NCI-H524 (cell line): ENCODE data around the gene AOPEP.
"Not testable (repeated sequence)": the region's sequence is repeated elsewhere in the genome, so short reads cannot be mapped to it uniquely, and the experiment has no call there.

Experiments used
- DNase-seq, 2 experiments: peaks; one replicate each; lab custom pipeline; 2025; lab: John Stamatoyannopoulos, UW

The AOPEP gene

DNA sequence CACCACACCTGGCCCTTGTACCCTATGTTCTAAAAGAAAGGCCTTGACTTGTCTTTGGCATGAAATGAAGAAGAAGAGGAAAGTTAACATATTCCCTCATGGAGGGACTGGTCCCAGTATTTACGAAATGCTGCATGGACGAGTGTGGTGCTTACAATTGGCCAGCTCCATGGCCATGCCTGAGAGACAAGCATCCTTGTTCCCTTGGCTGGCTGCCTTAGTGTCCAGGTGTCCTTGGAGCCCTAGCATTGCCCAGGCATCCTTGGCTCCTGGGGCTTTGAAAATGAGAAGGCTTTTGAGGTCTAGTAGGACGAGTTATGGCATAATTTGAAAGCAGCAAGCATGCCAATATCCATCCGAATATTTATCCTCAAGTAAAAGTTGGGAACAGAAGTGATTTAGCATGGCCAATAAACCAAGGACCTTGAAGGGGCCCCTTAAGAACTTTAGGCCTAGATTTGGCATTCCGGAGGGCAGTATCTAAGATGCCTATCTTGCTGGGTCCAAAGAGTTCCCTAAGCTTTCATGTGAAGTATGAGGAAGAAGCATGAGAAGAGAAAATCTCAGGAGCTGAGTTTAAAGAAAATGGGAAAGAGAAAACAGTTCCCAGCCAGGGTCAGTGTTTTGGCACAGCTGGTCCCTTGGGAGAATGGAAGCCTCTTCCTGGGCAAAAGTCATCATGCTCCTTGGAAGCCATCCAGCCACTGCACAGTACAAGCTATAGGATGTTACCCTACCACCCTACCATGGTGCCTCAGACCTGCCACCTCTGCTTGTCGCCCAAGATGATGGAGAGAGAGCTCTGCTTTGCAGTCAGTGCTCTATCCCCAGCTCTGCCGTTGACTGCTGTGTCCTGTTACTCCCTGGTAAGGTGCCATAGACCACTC, 91.0 kb downstream of the AOPEP start:
- DNase-seq = no peak

DNA sequence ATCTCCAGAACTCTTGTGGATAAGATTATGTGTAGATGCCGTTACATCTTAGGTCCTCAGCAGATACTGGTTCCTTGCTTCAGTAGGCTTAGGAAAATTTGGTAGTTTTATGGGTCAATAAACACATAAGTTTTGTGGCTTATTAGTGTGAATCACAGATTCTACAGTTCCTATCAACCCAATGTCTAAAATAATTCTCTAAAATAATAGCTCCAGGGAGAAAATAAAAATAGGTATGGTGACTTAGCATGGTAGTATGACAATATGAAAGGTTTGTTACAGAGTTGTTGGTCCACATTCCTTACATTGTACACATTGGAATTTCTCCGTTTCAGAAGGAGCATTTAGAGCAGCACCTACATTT, 91.7 kb downstream of the AOPEP start:
- DNase-seq = no peak

DNA sequence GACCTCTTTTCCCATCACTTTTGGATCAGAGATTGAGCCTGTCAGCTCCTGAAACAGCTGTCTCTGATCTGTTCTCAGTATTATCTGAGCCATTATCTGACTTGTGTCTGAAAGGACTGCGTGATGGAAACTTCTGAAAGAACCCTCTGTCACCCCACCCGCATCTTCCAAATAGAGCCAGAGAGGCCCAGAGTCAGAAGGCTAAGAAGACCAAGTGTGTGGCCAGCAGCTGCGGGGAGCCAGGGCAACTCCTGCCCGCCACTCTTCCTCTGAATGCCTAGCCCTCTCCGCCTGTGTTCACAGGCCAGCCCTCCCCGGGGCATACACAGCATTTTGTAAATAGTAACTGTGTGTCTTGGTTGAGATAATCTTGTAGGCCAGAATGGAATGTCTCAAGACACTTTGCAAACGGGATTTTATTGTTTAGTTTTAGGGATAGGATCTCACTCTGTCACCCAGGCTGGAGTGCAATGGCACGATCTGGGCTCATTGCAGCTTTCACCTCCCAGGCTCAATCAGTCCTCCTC, 92.7 kb downstream of the AOPEP start:
- no peak for DNase-seq

DNA sequence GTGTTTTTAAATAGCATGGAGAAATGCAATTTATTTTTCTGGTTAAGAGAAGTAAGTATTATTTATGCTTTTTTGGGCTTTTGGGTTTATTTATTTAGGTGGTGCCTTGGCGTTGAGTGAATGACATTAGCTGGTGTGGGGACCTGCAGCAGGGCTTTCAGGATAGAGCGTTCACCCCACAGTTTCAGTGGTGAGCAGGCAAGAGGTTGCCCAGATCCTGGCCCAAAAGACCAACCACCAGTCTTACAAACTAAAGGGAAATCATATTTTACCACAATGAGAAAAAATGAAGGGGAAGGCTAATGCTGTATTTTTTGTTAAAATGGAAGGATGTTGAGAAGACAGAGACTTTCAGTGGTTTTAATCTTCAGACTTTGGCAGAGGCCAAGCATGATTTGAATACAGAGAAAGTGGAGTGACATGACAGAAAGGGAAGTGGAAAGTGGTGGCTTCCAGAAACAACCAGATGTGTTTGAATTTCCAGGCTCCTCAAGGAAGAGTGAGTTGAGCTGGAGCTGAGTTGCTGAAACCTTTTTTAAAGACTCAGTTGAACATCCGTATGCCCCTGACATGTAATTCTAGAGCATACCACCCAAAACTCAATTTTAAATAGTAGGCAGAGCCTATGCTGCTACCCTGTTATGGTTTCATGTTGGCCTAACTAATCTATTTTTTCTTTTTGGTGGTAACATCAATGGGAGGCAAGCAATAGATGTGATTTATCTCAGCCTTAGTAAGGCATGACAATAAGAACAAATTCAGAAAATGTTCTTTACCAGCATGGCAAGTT, 94.8 kb downstream of the AOPEP start:
- no peak for DNase-seq

DNA sequence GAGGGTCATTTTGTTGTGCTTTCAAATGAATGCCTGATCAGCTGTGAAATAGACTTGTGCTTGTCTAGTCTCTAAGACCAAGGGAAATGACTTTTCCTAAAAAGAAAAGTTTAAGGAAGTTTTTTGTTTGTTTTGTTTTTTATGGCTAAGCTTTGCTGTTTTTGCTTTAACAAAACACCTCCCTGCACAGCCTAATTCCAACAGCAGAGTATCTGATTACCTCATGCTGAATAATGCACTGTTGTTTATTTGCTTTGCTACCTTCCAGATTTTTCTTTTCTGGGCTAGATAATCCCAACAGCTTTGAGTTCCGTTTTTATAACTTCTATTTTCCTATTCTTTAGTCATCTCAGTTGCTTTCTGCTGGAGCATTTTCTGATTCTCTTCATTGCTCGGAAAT, 95.8 kb downstream of the AOPEP start:
- no peak for DNase-seq

DNA sequence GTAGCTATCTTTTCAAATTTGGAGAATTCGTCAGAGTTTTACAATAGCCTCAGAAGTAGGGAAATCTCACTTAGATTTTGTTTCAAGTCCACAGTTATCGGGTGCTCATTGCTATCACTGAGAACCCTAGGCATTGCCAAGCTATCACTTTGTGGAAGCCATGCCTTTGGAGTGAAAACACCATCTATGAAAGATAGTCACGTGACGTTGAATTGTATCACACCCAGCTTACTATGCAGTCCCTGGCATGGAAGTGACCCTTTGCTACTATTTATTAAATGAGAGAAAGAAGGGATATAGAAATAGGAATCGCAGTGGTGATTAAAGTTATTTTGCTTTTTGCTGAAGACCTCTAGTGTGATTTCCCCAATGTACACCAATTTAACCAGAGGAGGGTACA, 97.2 kb downstream of the AOPEP start:
- DNase-seq = no peak

DNA sequence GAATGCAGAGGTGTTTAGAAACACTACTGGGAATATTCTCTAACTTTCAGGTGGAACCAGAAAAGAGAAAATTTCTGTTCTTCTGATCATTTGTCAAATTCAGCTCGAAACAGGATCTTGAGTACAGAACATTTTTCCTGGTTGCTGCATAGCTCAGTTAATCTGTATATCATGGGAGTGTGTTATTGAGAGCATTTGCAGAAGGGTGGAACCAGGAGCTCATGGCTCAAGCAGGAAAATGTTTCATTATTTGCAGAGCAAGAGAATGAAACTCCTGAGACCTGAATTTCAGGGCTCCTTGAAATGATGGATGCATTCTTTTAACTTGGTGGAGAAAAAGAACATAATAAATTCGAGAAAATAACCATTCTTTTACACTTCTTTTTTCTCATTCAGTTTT, 97.9 kb downstream of the AOPEP start:
- DNase-seq = no peak

DNA sequence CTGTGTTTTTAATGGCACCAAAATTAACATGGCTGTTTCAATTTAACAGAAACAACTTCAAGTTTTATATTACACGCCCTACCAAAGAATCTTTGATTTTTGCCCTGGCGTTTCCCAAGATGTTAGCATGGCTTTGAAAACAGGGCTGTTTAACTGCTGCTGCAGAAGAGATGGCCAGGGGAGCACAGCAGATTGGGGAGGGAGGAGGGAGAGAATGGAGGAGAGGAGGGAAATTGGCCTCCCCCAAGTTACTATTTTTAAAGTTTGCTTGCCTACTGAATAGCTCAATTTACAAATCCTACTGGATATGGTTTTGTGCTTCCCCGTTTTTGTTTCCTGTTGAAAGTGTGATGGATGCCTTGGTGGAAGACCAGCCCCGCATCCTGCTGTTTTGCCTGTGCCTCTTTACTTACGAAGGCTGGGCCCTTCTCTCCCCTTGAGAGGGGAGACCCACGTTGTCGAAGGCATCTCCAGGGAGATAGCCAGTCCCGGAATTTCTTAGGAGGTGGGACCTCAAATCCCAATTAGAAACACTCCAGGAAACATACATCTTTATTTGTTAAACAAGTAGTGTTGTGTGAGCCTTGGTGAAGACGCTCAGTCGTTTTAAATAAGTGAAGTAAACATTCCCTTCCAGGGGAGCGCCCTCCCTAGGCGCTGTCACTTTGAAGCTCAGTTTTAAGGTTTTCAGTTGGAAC, 98.6 kb downstream of the AOPEP start:
- no peak for DNase-seq

DNA sequence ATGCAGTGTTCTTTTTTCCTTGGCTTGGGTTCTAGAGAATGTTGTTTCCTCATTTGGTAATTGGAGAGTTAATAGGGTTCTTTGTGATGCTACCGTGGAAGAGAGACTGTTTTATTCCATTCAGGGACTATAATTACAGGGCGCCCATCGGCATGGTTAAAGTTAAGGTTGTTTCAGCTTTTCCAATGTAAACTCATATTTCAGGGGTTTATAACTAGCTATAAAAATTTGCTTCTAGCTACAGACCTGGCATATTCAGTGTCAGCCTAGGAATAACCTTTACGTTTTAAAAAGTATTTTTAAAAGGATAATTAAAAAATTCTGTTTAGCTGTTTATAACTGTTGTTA, 99.1 kb downstream of the AOPEP start:
- no peak for DNase-seq

DNA sequence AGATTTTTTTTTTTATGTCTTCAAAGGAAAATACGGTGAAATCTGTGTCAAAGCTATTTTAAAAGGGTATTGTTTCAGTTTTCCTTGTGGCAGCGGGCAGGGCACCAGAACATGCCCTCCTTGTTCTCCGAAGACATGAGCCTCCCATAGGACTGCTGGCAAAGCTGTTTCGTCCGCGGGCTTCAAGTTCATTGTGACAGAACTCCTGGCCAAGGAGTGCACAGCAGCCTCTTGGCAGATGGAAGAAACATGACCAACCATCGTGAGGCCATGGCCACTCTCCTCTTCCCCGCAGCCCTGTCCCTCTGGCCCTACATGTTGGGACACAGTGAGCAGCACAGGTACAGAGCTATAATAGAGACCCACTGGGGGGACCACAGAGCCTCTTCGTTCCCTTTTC, 99.5 kb downstream of the AOPEP start:
- DNase-seq = no peak

DNA sequence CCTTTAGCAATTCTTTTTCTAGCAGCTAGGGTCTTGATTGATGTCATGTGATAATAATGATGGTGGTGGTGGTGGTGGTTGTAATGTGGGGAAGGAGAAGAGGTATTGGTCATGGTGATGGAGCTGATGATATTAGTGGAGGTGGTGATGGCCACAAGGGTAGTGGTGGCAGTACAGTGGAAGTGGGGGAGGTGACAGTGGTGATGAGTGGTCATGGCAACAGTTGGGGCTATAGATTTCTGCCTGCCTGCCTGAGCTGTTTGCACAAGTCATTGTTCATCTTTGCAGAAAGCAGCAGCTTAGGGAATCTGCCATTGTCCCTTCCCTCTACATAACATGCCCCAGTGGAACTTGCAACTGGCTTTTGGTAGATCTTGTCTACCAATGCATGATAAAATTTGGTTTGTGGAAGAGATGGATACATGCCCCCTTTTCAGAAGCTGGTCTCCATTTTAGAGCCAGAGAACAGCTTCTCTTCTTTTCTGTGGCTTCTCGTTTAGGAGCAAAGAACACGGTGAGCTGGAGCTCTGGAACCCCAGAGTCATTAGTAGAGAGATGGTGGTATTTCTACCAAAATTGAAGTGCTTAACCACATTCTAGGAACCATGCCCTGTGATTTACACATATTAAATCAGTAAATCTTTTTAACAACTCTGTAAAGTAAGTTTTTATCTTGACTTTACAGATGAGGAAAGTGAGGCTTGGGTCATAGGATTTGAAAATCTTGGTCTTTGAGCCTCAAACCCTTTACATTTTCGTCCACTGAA, 100.3 kb downstream of the AOPEP start:
- no peak for DNase-seq

DNA sequence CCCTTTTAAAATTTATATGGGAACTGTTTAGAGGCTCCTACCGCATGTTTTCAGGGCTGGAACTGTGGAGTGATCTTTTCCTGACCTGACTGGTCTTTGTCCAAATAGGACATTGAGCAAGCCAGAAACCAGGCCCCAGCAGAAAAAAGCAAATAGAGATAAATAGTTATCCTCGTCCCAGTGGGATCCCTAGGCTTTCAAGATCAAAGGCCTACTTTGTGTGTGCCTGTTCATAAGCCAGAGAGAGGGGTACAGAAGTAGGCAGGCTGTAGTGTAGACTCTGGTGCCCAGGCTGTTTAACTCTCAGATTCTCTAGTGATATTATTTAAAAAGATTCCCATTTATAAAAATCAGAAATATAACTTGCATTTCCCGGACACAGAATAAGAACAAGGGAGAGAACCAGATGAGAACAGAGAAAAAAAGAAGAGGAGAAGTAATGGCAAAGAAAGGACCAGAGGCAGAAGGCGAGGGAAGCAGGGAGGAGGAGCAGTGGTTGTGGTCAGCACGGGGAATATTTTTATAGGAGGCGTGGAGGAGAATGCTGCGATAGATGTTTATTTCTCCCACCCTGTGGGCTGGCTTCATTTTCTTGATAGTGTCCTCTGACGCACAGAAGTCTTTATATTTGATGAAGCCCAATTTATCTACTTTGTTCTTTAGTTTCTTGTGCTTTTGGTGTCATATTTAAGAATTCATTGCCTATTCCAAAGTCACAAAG, 101.2 kb downstream of the AOPEP start:
- no peak for DNase-seq

DNA sequence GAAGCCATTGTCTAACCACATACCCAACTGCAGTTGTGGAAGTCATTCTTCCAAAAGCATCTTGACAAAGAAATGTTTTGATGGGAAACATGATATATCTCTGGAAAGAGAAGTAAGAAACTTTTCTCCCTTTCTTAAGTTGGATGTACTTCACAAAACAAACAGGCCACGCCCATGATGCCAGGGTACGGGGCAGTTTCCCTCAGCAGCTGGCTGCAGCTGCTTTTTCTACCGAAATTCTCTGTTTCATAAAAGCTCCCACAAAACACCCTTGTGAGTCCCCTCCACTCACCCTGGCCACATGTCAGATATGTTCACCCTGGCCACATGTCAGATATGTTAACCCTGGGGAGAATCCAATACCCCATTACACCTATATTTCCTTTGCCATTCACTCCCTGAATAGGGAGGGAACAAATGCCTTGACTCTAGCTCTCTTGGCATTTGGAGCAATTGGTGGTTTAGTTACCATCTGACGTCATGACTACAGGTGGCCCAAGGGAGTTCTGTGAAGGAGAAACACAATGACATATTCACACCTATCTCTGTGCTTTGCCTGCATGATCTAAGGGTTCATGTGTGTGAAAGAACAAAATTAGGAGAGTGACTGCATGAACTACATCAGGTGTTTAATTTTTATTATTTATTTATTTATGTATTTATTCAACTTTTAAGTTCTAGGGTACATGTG, 103.0 kb downstream of the AOPEP start:
- no peak for DNase-seq

DNA sequence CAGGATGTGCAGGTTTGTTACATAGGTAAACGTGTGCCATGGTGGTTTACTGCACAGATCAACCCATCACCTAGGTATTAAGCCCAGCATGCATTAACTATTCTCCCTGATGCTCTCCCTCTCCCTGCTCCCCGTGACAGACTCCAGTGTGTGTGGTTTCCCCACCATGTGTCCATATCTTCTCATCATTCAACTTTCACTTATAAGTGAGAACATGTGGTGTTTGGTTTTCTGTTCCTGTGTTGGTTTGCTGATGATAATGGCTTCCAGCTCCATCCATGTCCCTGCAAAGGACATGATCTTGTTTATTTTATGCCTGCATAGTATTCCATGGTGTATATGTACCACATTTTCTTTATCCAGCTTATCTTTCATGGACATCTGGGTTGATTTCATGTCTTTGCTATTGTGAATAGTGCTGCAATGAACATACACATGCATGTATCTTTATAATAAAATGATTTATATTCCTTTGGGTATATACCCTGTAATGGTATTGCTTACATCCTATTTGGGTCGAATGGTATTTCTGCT, 103.6 kb downstream of the AOPEP start:
- not testable (repeated sequence) for DNase-seq

DNA sequence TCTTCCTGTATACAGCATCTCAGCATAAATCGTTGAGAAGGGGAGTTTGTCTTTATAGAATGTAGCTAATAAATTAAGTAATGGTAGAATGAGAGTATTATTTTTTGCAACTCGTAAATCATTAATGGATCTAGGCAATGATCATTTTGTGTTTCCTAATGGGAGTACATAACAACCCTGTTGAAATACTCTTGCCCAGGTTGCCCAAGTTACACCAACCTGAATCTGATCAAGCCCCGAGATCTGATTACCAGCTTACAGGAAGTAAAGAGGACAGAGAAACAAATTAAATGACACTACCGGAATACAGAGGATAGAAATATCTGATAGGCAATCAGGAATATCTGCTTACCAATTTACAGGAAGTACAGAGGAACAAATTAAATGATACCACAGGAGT, 107.3 kb downstream of the AOPEP start:
- no peak for DNase-seq

DNA sequence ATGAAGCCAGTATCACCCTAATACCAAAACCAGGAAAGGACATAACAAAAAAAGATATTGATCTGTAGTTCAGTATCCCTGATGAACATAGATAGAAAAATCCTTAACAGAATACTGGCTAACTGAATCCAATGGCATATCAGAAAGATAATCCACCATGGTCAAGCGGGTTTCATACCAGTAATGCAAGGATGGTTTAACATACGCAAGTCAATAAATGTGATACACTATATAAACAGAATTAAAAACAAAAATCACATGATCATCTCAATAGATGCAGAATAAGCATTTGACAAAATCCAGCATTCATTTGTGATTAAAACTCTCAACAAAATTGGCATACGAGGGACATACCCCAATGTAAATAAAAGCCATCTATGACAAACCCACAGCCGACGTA, 110.9 kb downstream of the AOPEP start:
- DNase-seq = no peak

DNA sequence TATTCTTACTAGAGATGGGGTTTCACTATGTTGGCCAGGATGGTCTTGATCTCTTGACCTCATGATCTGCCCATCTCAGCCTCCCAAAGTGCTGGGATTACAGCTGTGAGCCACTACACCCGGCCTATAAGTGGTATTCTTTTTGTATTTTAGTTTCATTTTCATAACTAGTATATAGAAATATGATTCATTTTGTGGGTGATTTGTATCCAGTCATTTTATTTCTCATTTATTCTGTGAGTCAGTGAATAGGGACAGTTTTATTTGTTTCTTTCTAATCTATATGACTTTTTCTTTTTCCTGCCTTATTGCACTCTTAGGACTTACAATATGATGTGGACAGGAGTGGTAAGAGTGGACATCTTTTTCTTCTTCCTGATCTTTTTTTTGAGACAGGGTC, 112.9 kb downstream of the AOPEP start:
- no peak for DNase-seq

DNA sequence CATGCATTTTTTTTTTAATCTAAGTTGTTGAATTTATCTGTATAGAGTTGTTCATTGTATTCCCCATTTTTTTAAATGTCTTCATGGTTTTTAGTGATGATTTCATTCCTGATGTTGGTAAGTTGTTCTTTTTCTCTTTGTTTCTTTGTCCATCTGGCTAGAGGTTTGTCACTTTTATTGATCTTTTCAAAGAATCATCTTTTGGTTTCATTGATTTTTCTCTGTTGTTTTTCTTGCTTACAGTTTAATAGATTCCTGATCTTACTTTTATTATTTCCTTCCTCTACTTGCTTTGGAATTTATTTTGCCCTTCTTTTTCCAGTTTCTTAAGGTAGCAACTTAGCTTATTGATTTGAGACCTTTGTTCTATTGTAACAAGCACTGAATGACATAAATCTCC, 114.2 kb downstream of the AOPEP start:
- DNase-seq = no peak

DNA sequence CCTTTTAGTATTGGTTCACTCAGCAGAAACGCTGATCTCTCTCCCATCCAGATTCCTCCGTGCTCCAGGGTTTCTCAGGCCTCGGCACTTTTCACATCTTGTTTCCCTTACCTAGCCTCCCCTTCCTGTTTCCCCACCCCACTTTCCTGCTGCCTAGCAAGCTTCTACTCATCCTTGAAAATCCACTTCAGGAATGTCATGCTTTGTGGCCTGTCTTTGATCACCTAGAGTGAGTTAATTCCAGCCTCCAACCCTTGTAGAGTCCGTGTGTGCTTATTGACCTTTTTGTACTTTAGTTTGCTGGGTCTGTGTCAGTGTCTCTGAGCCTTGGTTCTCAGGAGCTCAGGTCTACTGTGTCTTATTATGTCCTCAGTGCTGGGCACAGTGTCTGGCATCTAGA, 116.6 kb downstream of the AOPEP start:
- DNase-seq = no peak

DNA sequence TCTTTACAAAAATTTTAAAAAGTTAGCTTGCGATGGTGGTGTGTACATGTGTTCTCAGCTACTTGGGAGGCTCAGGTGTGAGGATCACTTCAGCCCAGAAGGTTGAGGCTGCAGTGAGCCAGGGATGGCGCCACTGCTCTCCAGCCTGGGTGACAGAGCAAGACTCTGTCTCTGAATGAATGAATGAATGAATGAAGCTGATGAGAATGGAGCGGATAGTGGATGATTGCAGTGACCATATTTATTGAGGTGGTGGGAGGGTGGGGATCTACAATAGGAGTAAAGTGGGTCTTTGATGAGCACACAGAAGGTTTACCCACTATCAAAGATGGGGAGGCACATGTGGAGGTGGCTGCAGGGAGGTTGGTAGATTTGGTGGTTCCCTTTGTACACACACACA, 120.2 kb downstream of the AOPEP start:
- no peak for DNase-seq
